GM23338 (cell line): ENCODE data around the gene TSPYL4. TPM values are rescaled to one million over a fixed set of nuclear protein-coding genes. Genes with fewer than 3 reads are reported as not detected.

ENCODE experiments used
- ATAC-seq: fragments of 200-7000 bp; cut with Tn5 transposase; 3 replicates; pipeline ENCODE4 v1.9.1; 2020
- DNase-seq: peaks from one replicate; pipeline ENCODE4 v3.0.0-alpha.2; 2015; ENCODE audit warnings: low spot score
- H2AFZ ChIP-seq: fragments of 200-600 bp; sonication (generic); 2 replicates; pipeline ENCODE4 v1.8.0; 2016; ENCODE audit warnings: antibody characterized with exemption, mild to moderate bottlenecking, moderate library complexity
- H3F3A ChIP-seq: fragments of 200-600 bp; sonication (generic); replicated peaks from 2 replicates; pipeline ENCODE4 v1.8.0; 2017; ENCODE audit warnings: antibody characterized with exemption, mixed run types, low read depth
- H3K27ac ChIP-seq: fragments of 200-600 bp; sonication (generic); 2 replicates; pipeline ENCODE4 v1.6.1; 2016; ENCODE audit warnings: low read depth
- H3K27me3 ChIP-seq: fragments of 200-600 bp; sonication (generic); 2 replicates; pipeline ENCODE4 v1.8.0; 2016; ENCODE audit warnings: mild to moderate bottlenecking, mixed run types, moderate library complexity; ENCODE audit not compliant: insufficient read depth
- H3K36me3 ChIP-seq: fragments of 200-600 bp; sonication (generic); 2 replicates; pipeline ENCODE4 v1.8.0; 2016; ENCODE audit warnings: mild to moderate bottlenecking; ENCODE audit not compliant: insufficient read depth
- H3K4me1 ChIP-seq: fragments of 200-600 bp; sonication (generic); 2 replicates; pipeline ENCODE4 v1.8.0; 2016; ENCODE audit warnings: mild to moderate bottlenecking, moderate library complexity; ENCODE audit not compliant: insufficient read depth
- H3K4me2 ChIP-seq: fragments of 200-600 bp; sonication (generic); 2 replicates; pipeline ENCODE4 v1.7.1; 2017; ENCODE audit warnings: mixed run types
- H3K4me3 ChIP-seq: fragments of 200-600 bp; sonication (generic); 2 replicates; pipeline ENCODE4 v1.6.1; 2016; ENCODE audit warnings: mixed run types
- H3K79me2 ChIP-seq: fragments of 200-600 bp; sonication (generic); replicated peaks from 2 replicates; pipeline ENCODE4 v1.8.0; 2017; ENCODE audit warnings: mild to moderate bottlenecking; ENCODE audit not compliant: insufficient read depth
- H3K9me2 ChIP-seq: fragments of 200-600 bp; sonication (generic); 2 replicates; pipeline ENCODE4 v1.8.0; 2017; ENCODE audit not compliant: insufficient read depth
- H4K20me1 ChIP-seq: fragments of 200-600 bp; sonication (generic); replicated peaks from 2 replicates; pipeline ENCODE4 v1.8.0; 2017; ENCODE audit warnings: mild to moderate bottlenecking; ENCODE audit not compliant: insufficient read depth
- H3K27ac Mint-ChIP-seq: 2 replicates; pipeline ENCODE4 v1.8.0; 2020; ENCODE audit warnings: inconsistent platforms, mild to moderate bottlenecking, moderate library complexity, mixed read lengths
- H3K27me3 Mint-ChIP-seq: 3 replicates; pipeline ENCODE4 v1.8.0; 2022; ENCODE audit warnings: low read depth, mild to moderate bottlenecking, moderate library complexity, mixed read lengths, inconsistent platforms; ENCODE audit not compliant: insufficient read depth, poor library complexity
- H3K36me3 Mint-ChIP-seq: 3 replicates; pipeline ENCODE4 v1.8.0; 2021; ENCODE audit warnings: low read depth, mild to moderate bottlenecking, inconsistent platforms, moderate library complexity, mixed read lengths
- H3K4me1 Mint-ChIP-seq: 3 replicates; pipeline ENCODE4 v1.8.0; 2020; ENCODE audit warnings: mild to moderate bottlenecking, inconsistent platforms, mixed read lengths
- H3K4me3 Mint-ChIP-seq: 3 replicates; pipeline ENCODE4 v1.8.0; 2021; ENCODE audit warnings: moderate library complexity, mild to moderate bottlenecking, inconsistent platforms, mixed read lengths
- H3K9me3 Mint-ChIP-seq: 3 replicates; pipeline ENCODE4 v1.8.0; 2020; ENCODE audit warnings: moderate library complexity, mild to moderate bottlenecking, inconsistent platforms, mixed read lengths
- CREB1 ChIP-seq: fragments of 250-450 bp; sonication (Bioruptor Pico); IDR thresholded peaks from 2 replicates; pipeline ENCODE4 v1.5.0; 2020; ENCODE audit warnings: low read depth, mild to moderate bottlenecking, moderate library complexity
- CTCF ChIP-seq, 2 experiments: fragments of 200-600 bp in 1 of 2; sonication (generic) in 1 of 2; conservative IDR thresholded peaks; 2 replicates each; pipeline versions ENCODE4 v1.5.1 to v1.6.1; 2016 to 2017; ENCODE audit warnings: antibody characterized with exemption in 2 of 2, low read depth in 2 of 2, mild to moderate bottlenecking in 2 of 2, moderate library complexity in 1 of 2
- ETS1 ChIP-seq: IDR thresholded peaks from 2 replicates; pipeline ENCODE4 v1.6.1; 2016; ENCODE audit warnings: antibody characterized with exemption
- EZH2 ChIP-seq: fragments of 200-600 bp; sonication (generic); IDR thresholded peaks from one replicate; pipeline ENCODE4 v1.8.0; 2017; ENCODE audit warnings: antibody characterized with exemption, mild to moderate bottlenecking, low read depth; ENCODE audit not compliant: unreplicated experiment
- EZH2phosphoT487 ChIP-seq: fragments of 200-600 bp; sonication (generic); IDR thresholded peaks from one replicate; pipeline ENCODE4 v1.8.1; 2018; ENCODE audit warnings: antibody characterized with exemption; ENCODE audit not compliant: unreplicated experiment
- JUNB ChIP-seq: IDR thresholded peaks from one replicate; pipeline ENCODE4 v1.6.1; 2016; ENCODE audit warnings: antibody characterized with exemption; ENCODE audit not compliant: unreplicated experiment
- NANOG ChIP-seq: IDR thresholded peaks from 2 replicates; pipeline ENCODE4 v1.6.1; 2016; ENCODE audit warnings: antibody characterized with exemption, borderline replicate concordance
- POLR2AphosphoS5 ChIP-seq: IDR thresholded peaks from 2 replicates; pipeline ENCODE4 v1.6.1; 2016; ENCODE audit warnings: antibody characterized with exemption, low read depth
- STAT1 ChIP-seq: IDR thresholded peaks from one replicate; pipeline ENCODE4 v1.6.1; 2016; ENCODE audit warnings: antibody characterized with exemption; ENCODE audit not compliant: unreplicated experiment
- ZNF114 ChIP-seq: fragments of 250-450 bp; sonication (Bioruptor Pico); IDR thresholded peaks from 2 replicates; pipeline ENCODE4 v1.5.0; 2020; ENCODE audit warnings: mild to moderate bottlenecking, moderate library complexity
- ZNF331 ChIP-seq: fragments of 250-450 bp; sonication (Bioruptor Pico); IDR thresholded peaks from 2 replicates; pipeline ENCODE4 v1.5.0; 2020; ENCODE audit warnings: low read depth, mild to moderate bottlenecking, moderate library complexity
- polyA plus RNA-seq: library from polyadenylated mRNA; unstranded; fragments of >200 nt; fragmentation: Nextera tagmentation; extraction: Ambion mirVana; gene quantifications from 2 replicates; pipeline ENCODE4 v1.2.1, GENCODE V29; 2016
- total RNA-seq: library from RNA; depleted of rRNA; stranded (reverse); fragments of >200 nt; shearing (Covaris generic); gene quantifications from 2 replicates; pipeline ENCODE4 v1.2.3, GENCODE V29; 2014
- TF ChIP-seq, protein P1 (sequence below): IDR thresholded peaks from one replicate; pipeline ENCODE4 v1.6.1; 2018; ENCODE audit warnings: antibody characterized with exemption; ENCODE audit not compliant: unreplicated experiment
- TF ChIP-seq, protein P2 (sequence below): fragments of 250-450 bp; sonication (Bioruptor Pico); IDR thresholded peaks from 2 replicates; pipeline ENCODE4 v1.5.0; 2020; ENCODE audit warnings: mild to moderate bottlenecking, moderate library complexity

The TSPYL4 gene
- total and polyA plus RNA-seq, 2 experiments from 2014 or later, result 13.2 to 19.8 TPM

- no peaks in the 10 kb centered on the region for H3K27me3 Mint-ChIP-seq
- TF ChIP-seq ETS1 (no peak), JUNB (no peak), CTCF (conservative IDR thresholded peaks at IDR 0.05; ENCODE audit: low read depth in 2 of 2) (no peak), CREB1 (CRISPR knock-in tag) (no peak), ZNF114 (no peak), EZH2 (no peak), ZNF331 (CRISPR knock-in tag) (no peak), EZH2phosphoT487 (no peak), NANOG (no peak), POLR2AphosphoS5 (no peak), STAT1 (no peak)
- TF ChIP-seq, protein P1, sequence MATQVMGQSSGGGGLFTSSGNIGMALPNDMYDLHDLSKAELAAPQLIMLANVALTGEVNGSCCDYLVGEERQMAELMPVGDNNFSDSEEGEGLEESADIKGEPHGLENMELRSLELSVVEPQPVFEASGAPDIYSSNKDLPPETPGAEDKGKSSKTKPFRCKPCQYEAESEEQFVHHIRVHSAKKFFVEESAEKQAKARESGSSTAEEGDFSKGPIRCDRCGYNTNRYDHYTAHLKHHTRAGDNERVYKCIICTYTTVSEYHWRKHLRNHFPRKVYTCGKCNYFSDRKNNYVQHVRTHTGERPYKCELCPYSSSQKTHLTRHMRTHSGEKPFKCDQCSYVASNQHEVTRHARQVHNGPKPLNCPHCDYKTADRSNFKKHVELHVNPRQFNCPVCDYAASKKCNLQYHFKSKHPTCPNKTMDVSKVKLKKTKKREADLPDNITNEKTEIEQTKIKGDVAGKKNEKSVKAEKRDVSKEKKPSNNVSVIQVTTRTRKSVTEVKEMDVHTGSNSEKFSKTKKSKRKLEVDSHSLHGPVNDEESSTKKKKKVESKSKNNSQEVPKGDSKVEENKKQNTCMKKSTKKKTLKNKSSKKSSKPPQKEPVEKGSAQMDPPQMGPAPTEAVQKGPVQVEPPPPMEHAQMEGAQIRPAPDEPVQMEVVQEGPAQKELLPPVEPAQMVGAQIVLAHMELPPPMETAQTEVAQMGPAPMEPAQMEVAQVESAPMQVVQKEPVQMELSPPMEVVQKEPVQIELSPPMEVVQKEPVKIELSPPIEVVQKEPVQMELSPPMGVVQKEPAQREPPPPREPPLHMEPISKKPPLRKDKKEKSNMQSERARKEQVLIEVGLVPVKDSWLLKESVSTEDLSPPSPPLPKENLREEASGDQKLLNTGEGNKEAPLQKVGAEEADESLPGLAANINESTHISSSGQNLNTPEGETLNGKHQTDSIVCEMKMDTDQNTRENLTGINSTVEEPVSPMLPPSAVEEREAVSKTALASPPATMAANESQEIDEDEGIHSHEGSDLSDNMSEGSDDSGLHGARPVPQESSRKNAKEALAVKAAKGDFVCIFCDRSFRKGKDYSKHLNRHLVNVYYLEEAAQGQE, result no peak
- TF ChIP-seq, protein P2, sequence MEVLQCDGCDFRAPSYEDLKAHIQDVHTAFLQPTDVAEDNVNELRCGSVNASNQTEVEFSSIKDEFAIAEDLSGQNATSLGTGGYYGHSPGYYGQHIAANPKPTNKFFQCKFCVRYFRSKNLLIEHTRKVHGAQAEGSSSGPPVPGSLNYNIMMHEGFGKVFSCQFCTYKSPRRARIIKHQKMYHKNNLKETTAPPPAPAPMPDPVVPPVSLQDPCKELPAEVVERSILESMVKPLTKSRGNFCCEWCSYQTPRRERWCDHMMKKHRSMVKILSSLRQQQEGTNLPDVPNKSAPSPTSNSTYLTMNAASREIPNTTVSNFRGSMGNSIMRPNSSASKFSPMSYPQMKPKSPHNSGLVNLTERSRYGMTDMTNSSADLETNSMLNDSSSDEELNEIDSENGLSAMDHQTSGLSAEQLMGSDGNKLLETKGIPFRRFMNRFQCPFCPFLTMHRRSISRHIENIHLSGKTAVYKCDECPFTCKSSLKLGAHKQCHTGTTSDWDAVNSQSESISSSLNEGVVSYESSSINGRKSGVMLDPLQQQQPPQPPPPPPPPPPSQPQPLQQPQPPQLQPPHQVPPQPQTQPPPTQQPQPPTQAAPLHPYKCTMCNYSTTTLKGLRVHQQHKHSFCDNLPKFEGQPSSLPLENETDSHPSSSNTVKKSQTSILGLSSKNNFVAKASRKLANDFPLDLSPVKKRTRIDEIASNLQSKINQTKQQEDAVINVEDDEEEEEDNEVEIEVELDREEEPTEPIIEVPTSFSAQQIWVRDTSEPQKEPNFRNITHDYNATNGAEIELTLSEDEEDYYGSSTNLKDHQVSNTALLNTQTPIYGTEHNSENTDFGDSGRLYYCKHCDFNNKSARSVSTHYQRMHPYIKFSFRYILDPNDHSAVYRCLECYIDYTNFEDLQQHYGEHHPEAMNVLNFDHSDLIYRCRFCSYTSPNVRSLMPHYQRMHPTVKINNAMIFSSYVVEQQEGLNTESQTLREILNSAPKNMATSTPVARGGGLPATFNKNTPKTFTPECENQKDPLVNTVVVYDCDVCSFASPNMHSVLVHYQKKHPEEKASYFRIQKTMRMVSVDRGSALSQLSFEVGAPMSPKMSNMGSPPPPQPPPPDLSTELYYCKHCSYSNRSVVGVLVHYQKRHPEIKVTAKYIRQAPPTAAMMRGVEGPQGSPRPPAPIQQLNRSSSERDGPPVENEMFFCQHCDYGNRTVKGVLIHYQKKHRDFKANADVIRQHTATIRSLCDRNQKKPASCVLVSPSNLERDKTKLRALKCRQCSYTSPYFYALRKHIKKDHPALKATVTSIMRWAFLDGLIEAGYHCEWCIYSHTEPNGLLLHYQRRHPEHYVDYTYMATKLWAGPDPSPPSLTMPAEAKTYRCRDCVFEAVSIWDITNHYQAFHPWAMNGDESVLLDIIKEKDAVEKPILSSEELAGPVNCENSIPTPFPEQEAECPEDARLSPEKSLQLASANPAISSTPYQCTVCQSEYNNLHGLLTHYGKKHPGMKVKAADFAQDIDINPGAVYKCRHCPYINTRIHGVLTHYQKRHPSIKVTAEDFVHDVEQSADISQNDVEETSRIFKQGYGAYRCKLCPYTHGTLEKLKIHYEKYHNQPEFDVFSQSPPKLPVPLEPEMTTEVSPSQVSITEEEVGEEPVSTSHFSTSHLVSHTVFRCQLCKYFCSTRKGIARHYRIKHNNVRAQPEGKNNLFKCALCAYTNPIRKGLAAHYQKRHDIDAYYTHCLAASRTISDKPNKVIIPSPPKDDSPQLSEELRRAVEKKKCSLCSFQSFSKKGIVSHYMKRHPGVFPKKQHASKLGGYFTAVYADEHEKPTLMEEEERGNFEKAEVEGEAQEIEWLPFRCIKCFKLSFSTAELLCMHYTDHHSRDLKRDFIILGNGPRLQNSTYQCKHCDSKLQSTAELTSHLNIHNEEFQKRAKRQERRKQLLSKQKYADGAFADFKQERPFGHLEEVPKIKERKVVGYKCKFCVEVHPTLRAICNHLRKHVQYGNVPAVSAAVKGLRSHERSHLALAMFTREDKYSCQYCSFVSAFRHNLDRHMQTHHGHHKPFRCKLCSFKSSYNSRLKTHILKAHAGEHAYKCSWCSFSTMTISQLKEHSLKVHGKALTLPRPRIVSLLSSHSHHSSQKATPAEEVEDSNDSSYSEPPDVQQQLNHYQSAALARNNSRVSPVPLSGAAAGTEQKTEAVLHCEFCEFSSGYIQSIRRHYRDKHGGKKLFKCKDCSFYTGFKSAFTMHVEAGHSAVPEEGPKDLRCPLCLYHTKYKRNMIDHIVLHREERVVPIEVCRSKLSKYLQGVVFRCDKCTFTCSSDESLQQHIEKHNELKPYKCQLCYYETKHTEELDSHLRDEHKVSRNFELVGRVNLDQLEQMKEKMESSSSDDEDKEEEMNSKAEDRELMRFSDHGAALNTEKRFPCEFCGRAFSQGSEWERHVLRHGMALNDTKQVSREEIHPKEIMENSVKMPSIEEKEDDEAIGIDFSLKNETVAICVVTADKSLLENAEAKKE (CRISPR knock-in tag), result no peak
- no peak for ATAC-seq
Measured at GRCh38 chr6:116258520-116258919, 4.6 kb upstream of the TSPYL4 start.

More at GRCh38 chr6:116258520-116258919, 4.6 kb upstream of the TSPYL4 start:
- H4K20me1 ChIP-seq, result no peaks in the 10 kb centered on the region
- no peaks in the 10 kb centered on the region for H3K4me1 Mint-ChIP-seq
- no peaks in the 10 kb centered on the region; the same call in 1 of the 2 replicates for H3K79me2 ChIP-seq
- H3K9me3 Mint-ChIP-seq, result no peaks in the 10 kb centered on the region
- no peaks in the 10 kb centered on the region; the same call in 2 of the 3 replicates for H3K36me3 Mint-ChIP-seq
- H3K9me2 ChIP-seq, result no peaks in the 10 kb centered on the region
- no peak overlapping the region for H2AFZ ChIP-seq
- H3K4me1 ChIP-seq, result peaks cover 7% of the 10 kb centered on the region
- no peak overlapping the region for H3K27ac Mint-ChIP-seq
- H3K4me2 ChIP-seq, result no peak overlapping the region
- H3F3A ChIP-seq, result no peaks in the 10 kb centered on the region
- no peak overlapping the region for H3K4me3 ChIP-seq
- no peaks in the 10 kb centered on the region for H3K27me3 ChIP-seq
- no peaks in the 10 kb centered on the region; the same call in 1 of the 2 replicates for H3K36me3 ChIP-seq
- DNase-seq, result no peak
- H3K4me3 Mint-ChIP-seq, result no peak overlapping the region
- no peak overlapping the region for H3K27ac ChIP-seq
